HG03103 (cell line): Measurements from ENCODE around the gene ATXN7.

Source experiments
- ATAC-seq: cut with Tn5 transposase; IDR thresholded peaks from one replicate; pipeline ENCODE4 v1.9.1; 2021; ENCODE audit warnings: low read depth; ENCODE audit not compliant: unreplicated experiment

ATXN7 gene

GRCh38 chr3:64008487-64009351 lies 145.1 kb downstream of the ATXN7 start:
- no peak for ATAC-seq

GRCh38 chr3:64009528-64009927 lies 145.9 kb downstream of the ATXN7 start:
- ATAC-seq = no peak

- no peak for ATAC-seq
These were observed 146.5 kb downstream of the ATXN7 start for GRCh38 chr3:64010199-64010598.

GRCh38 chr3:64011685-64012084 lies 148.0 kb downstream of the ATXN7 start:
- no peak for ATAC-seq

- no peak for ATAC-seq
These were observed 153.4 kb downstream of the ATXN7 start for GRCh38 chr3:64016941-64017620.

GRCh38 chr3:64019271-64019670 lies 155.6 kb downstream of the ATXN7 start:
- ATAC-seq = no peak

- no peak for ATAC-seq
These were observed 156.2 kb downstream of the ATXN7 start for GRCh38 chr3:64019879-64020278.

GRCh38 chr3:64021922-64022321 lies 158.3 kb downstream of the ATXN7 start:
- no peak for ATAC-seq

GRCh38 chr3:64022451-64023186 lies 159.0 kb downstream of the ATXN7 start:
- ATAC-seq = peak; percentile 0

GRCh38 chr3:64023187-64023860 lies 159.7 kb downstream of the ATXN7 start, which contains the start of gene PSMD6:
Gene PSMD6, minus strand, starts transcription at chr3:64023494. Its CDS starts 75 bp downstream, at chr3:64023419.
- peak; percentile 96 for ATAC-seq

- ATAC-seq = peak; percentile 7
These were observed 160.2 kb downstream of the ATXN7 start for GRCh38 chr3:64023861-64024223.

- no peak for ATAC-seq
These were observed 162.7 kb downstream of the ATXN7 start for GRCh38 chr3:64026346-64026745.

- no peak for ATAC-seq
These were observed 164.0 kb downstream of the ATXN7 start for GRCh38 chr3:64027658-64028057.

GRCh38 chr3:64028754-64029153 lies 165.1 kb downstream of the ATXN7 start:
- ATAC-seq = no peak

GRCh38 chr3:64029287-64029686 lies 165.6 kb downstream of the ATXN7 start:
- no peak for ATAC-seq

GRCh38 chr3:64030741-64031140 lies 167.1 kb downstream of the ATXN7 start:
- ATAC-seq = peak; percentile 97

- ATAC-seq = no peak
These were observed 168.2 kb downstream of the ATXN7 start for GRCh38 chr3:64031540-64032508.

- no peak for ATAC-seq
These were observed 169.4 kb downstream of the ATXN7 start for GRCh38 chr3:64033069-64033468.

- ATAC-seq = no peak
These were observed 173.4 kb downstream of the ATXN7 start for GRCh38 chr3:64037084-64037483.
